Mesodermal cell (in vitro differentiated cells): ENCODE data around the gene MAOB.

Experiments
- H3K27ac ChIP-seq: 2 replicates; pipeline ENCODE4 v1.7.0; 2013; ENCODE audit warnings: mild to moderate bottlenecking, low read depth, low read length, moderate library complexity; ENCODE audit not compliant: severe bottlenecking
- H3K36me3 ChIP-seq: 2 replicates; pipeline ENCODE4 v1.7.1; 2013; ENCODE audit warnings: mild to moderate bottlenecking, low read length, moderate library complexity; ENCODE audit not compliant: control insufficient read depth, insufficient read depth
- H3K4me1 ChIP-seq: one replicate; pipeline ENCODE4 v1.7.1; 2013; ENCODE audit warnings: mild to moderate bottlenecking, low read length; ENCODE audit not compliant: insufficient read depth, control insufficient read depth, poor library complexity, severe bottlenecking
- H3K4me3 ChIP-seq: 2 replicates; pipeline ENCODE4 v1.7.0; 2013; ENCODE audit warnings: low read length, control low read depth, mild to moderate bottlenecking; ENCODE audit not compliant: insufficient read depth, poor library complexity, severe bottlenecking; ENCODE audit errors: extremely low read depth
- H3K9me3 ChIP-seq: 2 replicates; pipeline ENCODE4 v1.7.1; 2013; ENCODE audit warnings: mild to moderate bottlenecking, low read length, moderate library complexity; ENCODE audit not compliant: control insufficient read depth
- WGBS, 2 experiments: methylation state at CpG; one replicate each; pipeline ENCODE4 v1.1.5; 2013; ENCODE audit warnings: missing lambda C conversion rate in 2 of 2; ENCODE audit not compliant: insufficient coverage in 2 of 2; 5-methylcytosine and 5-hydroxymethylcytosine counted together

The MAOB gene

DNA sequence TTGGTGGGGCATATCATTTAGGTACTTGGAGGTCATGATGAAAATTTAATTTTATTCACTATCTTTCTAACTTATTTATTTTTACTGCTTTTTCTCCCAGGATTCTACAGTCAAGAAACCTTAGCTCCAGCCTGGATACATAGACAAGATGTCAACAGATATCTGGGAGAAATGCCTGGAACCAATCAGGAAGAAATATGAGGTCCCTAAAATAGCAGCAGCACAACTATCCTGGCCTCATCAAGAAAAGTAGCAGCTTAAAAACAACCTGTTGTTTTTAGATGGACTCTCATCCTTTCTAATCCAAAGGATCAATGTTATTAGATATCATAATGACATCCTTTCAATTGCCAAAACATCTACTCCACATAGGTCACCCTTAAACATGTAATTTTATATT is 54.5 kb downstream of the MAOB start:
- no peaks in the 10 kb centered on the region for H3K4me1 ChIP-seq
- no peaks in the 10 kb centered on the region for H3K9me3 ChIP-seq
- H3K36me3 ChIP-seq, result no peaks in the 10 kb centered on the region
- H3K4me3 ChIP-seq, result no peak overlapping the region
- no peak overlapping the region for H3K27ac ChIP-seq

DNA sequence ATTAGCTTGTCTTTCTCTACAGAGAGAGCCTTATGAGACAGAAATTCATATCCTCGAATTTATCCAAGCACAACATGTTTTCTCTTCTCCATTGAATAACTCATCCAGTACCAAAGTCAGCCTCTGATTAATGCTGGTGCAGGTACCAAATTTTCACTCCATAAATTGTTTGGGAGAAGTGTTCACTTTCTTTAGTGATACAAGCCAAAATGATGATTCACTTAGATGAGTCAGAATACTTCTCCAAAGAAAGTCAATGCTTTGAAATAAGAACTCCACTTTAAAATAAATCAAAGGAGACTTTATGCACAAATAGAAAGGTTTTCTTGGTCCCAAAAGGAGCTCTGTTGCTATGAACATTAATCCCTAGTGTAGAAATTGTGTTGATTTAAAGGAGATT is 60.2 kb downstream of the MAOB start:
- no CpG with 5 or more reads among the region's 1 CpG for WGBS, 2 experiments
- H3K9me3 ChIP-seq, result no peaks in the 10 kb centered on the region
- no peak overlapping the region for H3K4me3 ChIP-seq
- H3K4me1 ChIP-seq, result no peaks in the 10 kb centered on the region
- H3K36me3 ChIP-seq, result no peaks in the 10 kb centered on the region
- no peak overlapping the region for H3K27ac ChIP-seq

DNA sequence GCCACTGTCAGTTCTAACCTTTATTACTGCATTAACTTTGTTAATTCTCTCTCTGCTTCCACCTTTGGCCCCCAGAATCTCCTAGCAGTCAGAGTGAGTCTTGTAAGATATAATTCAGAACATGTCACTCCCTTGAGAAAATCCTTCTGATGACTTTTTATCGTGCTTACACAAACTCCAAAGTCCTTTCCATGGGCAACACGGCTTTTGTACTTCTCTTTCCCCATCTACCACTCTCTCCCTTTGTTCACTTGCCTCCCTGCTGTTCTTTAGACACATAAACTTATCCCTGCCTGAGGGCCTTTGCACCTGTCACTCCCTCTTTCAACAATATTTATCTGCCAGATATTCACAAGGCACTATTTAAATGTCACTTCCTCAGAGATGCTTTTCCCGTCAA is 64.8 kb downstream of the MAOB start:
- WGBS, 2 experiments, result 61% methylated on average over 2 of the region's 3 CpGs; no CpG with 5 or more reads in 1 of the 2 experiments
- no peak overlapping the region for H3K27ac ChIP-seq
- no peaks in the 10 kb centered on the region for H3K9me3 ChIP-seq
- no peaks in the 10 kb centered on the region for H3K4me1 ChIP-seq
- no peak overlapping the region for H3K4me3 ChIP-seq
- H3K36me3 ChIP-seq, result no peaks in the 10 kb centered on the region

DNA sequence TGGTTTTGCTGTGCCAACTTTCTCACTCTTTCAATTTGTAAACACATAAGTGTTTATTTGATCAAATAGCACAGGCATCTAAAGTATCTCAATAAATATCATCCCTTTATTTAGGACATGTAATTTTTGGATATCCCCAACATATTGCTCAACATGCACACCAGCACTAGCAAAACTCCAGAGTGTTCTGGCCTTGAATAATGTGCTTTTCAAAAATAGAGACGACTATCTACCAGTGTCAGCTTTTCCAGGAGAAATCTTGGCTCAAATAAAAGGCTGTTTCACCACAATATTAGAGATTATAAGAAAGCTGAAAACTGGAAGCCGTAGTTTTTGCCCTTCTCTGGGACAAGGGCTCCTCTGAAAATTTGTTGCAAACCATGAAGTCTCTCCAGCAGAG is 67.0 kb downstream of the MAOB start:
- H3K4me3 ChIP-seq, result no peak overlapping the region
- no peaks in the 10 kb centered on the region for H3K9me3 ChIP-seq

DNA sequence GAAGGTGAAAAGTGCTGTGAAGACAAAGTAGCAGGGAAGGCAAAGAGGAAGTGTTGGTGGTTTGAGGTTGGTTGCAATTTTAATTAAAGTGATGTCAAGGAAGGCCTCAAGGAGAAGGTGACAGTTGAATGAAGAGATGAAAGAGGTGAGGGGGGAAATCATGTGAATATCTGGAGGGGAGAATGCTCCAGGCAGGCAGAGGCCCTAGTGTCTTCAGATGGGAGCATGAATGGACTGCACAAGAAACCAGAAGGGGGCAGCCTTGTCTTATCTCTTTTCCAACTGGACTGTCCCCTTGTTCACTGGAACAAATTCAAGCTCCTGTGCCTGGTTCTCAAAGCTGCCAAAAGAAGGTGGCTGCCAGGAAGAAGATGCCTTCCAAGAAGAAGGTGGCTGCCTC is 68.4 kb downstream of the MAOB start:
- no peak overlapping the region for H3K4me3 ChIP-seq
- no peaks in the 10 kb centered on the region for H3K9me3 ChIP-seq
- H3K36me3 ChIP-seq, result no peaks in the 10 kb centered on the region
- H3K4me1 ChIP-seq, result no peaks in the 10 kb centered on the region
- no peak overlapping the region for H3K27ac ChIP-seq

More for the DNA sequence above, 67.0 kb downstream of the MAOB start:
- Histone ChIP-seq H3K36me3 (no peaks in the 10 kb centered on the region), H3K4me1 (no peaks in the 10 kb centered on the region), H3K27ac (no peak overlapping the region)
- no CpG with 5 or more reads among the region's 2 CpGs for WGBS, 2 experiments

DNA sequence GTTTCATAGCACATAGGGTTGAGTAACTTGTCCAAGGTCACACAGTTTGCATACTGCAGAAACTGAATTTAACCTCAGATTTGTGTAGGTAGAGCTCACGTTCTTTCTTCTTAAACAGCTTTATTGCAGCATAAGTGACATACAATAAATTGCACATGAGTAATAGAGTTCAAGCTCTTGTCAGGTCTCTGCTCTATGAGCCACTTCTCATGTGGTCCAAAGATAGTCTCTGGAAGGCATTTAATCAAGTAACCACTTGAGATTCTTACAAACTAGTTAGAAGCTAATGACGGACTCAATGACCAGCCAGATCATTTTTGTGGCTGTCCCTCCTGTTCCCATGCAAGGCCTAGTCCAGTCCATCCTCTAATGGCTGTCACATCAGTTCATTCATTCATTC is 68.9 kb downstream of the MAOB start:
- Histone ChIP-seq H3K9me3 (no peaks in the 10 kb centered on the region), H3K27ac (no peak overlapping the region), H3K4me1 (no peaks in the 10 kb centered on the region), H3K36me3 (no peaks in the 10 kb centered on the region), H3K4me3 (no peak overlapping the region)
- WGBS, 2 experiments, result 75% methylated on average over 1 of the region's 2 CpGs; no CpG with 5 or more reads in 1 of the 2 experiments

DNA sequence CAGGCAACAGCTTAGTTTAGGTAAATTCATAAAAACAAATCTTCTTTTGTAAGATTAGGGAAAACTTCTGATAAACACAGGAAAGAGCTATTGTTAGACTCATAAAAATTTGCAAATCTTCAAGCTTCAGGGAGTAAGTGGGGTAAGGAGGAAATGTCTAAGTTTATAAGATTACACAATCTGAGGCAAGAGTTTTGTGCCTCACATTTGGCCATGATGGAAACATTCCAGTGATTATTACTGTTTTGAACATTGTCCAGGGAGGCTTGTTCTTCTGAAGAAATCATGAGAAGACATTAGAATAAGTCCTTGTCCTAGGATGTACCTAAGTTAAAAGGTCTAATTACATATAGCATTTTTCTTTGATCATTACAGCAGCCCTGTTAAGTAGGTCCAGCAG is 72.8 kb downstream of the MAOB start:
- no peaks in the 10 kb centered on the region for H3K36me3 ChIP-seq
- no peaks in the 10 kb centered on the region for H3K4me1 ChIP-seq
- no peak overlapping the region for H3K27ac ChIP-seq
- no peaks in the 10 kb centered on the region for H3K9me3 ChIP-seq
- H3K4me3 ChIP-seq, result no peak overlapping the region

DNA sequence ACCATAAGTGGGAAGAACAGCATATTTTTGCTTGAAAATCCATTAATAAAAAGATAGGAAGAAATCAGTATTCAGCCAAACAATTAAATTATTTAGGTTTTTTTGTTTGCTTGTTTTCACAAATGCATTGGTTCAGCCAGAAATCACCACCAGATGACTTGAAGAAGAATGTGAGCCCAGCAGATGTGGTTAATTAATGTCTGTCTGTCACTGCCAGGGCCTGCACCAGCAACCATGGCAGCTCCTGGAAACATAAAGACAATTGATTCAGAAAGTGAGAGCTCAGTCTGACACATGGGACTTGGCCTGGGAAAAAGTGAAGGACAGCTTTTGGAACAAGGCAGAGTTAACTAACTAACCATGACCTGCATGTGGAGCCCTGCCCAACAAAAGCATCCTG is 74.0 kb downstream of the MAOB start:
- H3K4me3 ChIP-seq, result no peak overlapping the region
- H3K27ac ChIP-seq, result no peak overlapping the region
- no peaks in the 10 kb centered on the region for H3K9me3 ChIP-seq
- H3K36me3 ChIP-seq, result no peaks in the 10 kb centered on the region
- no peaks in the 10 kb centered on the region for H3K4me1 ChIP-seq

DNA sequence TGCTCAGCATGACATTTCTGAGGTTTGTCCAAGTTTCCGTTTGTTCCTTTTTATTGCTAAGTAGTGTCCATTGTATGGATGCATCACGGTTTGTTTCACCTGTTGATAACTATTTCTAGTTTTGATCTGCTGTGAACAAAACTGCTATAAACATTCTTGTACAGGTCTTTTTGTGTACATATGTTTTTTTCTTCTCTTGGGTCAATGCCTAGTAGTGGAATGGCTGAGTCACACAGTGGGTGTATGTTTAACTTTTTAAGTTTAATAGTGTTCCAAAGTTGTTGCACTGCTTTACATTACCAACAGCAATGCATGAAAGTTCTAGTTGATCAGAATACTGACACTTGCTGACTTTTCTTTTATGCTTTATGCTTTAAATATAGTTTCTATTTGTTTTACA is 76.7 kb downstream of the MAOB start:
- no peak overlapping the region for H3K27ac ChIP-seq
- no peak overlapping the region for H3K4me3 ChIP-seq
- WGBS, 2 experiments, result no CpG with 5 or more reads among the region's 2 CpGs
- no peaks in the 10 kb centered on the region for H3K4me1 ChIP-seq
- H3K36me3 ChIP-seq, result no peaks in the 10 kb centered on the region
- no peaks in the 10 kb centered on the region for H3K9me3 ChIP-seq

DNA sequence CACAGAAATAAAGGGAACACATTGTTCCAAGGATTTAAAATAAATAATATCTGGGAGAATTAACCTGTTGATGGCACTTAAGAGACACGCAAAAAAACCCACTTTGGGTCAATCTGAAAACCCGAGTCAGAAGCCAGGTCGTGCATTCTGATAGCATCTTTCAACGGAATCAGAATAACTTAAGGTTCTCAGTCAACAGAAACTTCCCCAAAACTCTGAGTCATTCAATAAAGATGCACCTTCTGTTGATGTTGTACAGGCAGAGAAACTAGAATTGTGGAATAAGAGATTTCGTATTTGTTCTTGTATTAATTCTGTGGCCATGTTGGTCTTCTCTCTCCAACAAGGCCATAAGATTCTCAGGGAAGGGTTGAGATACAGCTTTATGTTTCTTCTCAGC is 78.2 kb downstream of the MAOB start:
- no peaks in the 10 kb centered on the region for H3K9me3 ChIP-seq
- no CpG with 5 or more reads among the region's 5 CpGs for WGBS, 2 experiments
- no peaks in the 10 kb centered on the region for H3K36me3 ChIP-seq
- no peak overlapping the region for H3K27ac ChIP-seq
- H3K4me3 ChIP-seq, result no peak overlapping the region
- H3K4me1 ChIP-seq, result no peaks in the 10 kb centered on the region

DNA sequence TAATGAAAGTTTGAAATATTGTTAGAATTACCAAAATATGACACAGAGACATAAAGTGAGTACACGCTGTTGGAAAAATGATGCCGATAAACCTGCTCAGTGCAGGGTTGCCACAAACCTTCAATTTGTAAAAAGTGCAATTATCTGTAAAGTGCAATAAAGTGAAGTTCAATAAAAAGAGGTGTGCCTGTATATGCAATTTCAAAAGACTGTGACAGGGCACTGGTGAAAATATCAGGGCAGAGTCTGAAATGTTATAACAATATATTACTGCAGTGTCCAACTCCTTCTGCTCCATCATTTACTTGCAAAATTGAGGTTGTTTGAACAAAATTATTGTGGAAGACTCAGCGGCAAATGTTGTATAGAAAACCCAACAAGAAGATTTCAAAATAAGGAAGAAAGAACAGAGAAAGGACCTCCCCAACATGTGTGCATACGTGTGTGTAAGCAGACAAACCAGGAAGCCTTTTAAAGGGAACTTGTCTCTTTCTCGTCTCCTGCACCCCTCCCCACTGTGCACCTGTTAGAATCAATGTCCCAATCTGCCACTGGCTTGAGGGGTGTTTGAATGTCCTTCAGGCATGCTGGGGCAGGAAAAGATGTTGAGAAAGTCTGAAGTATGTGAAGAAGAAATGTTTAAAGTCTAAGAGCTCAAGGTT is 96.2 kb downstream of the MAOB start:
- no peaks in the 10 kb centered on the region for H3K4me1 ChIP-seq
- 90 to 100% methylated on average over 1 to 3 of the region's 5 CpGs for WGBS, 2 experiments
- no peaks in the 10 kb centered on the region for H3K9me3 ChIP-seq
- H3K27ac ChIP-seq, result no peak overlapping the region
- H3K36me3 ChIP-seq, result no peaks in the 10 kb centered on the region
- H3K4me3 ChIP-seq, result no peak overlapping the region

DNA sequence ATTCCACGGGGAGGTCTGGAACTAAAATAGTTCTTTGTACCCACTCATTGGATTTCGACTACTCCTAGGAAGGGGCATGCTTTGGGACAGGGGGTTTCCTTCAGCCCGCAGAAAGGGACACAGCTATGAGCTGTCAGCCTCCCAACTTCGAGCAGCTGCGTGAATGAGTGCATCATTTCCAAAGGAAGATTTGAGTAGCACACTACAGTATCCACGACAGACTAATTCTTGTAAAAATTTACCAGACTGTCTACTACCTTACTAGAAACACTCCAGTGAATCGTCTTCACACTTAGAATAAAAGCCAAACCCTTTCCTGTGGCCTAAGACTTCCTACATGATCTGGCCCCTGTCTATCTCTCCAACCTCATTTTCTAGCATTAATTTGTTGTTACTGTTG is 124.2 kb downstream of the MAOB start:
- WGBS, 2 experiments, result 90 to 100% methylated on average over 2 to 3 of the region's 7 CpGs
- Histone ChIP-seq H3K27ac (no peak overlapping the region), H3K9me3 (no peaks in the 10 kb centered on the region), H3K4me3 (no peak overlapping the region), H3K36me3 (no peaks in the 10 kb centered on the region), H3K4me1 (no peaks in the 10 kb centered on the region)
